Esophagus muscularis mucosa (tissue), 3 donors: ENCODE measurements around the gene MRPL14.

ENCODE experiments used
- POLR2A ChIP-seq: fragments of 450-650 bp; IDR thresholded peaks from one replicate; pipeline ENCODE4 v1.6.1; 2017; ENCODE audit warnings: antibody characterized with exemption, moderate library complexity, mild to moderate bottlenecking, low read depth
- TF ChIP-seq, protein P1 (sequence below), 3 experiments: fragments of 200-600 bp in 2 of 3; fragments of 450-650 bp in 1 of 3; sonication (generic) in 2 of 3; IDR thresholded peaks; one replicate each; pipeline ENCODE4 v1.5.1; 2017 to 2019; ENCODE audit warnings: antibody characterized with exemption in 3 of 3, mild to moderate bottlenecking in 2 of 3, moderate library complexity in 1 of 3

DNA sequence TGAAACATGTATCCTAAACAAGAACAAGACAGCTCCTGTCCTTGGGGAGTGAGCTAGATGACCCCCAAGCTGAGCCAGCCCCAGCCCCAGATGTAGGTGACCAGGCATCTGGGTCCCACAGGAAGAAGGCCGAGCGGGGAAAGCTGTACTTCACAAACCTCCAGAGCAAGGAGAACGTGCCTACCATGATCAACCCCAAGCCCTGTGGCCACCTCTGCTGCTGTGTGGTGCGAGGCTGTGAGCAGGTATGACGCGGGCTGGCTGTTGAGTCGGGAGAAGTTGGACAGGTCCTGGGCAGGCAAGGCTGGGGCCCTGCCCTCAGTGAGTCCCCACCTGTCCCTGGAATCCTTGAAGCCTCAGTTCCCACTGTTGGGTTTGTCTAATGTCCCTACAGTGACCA is 20.0 kb upstream of the MRPL14 start:
- TF ChIP-seq, protein P1, sequence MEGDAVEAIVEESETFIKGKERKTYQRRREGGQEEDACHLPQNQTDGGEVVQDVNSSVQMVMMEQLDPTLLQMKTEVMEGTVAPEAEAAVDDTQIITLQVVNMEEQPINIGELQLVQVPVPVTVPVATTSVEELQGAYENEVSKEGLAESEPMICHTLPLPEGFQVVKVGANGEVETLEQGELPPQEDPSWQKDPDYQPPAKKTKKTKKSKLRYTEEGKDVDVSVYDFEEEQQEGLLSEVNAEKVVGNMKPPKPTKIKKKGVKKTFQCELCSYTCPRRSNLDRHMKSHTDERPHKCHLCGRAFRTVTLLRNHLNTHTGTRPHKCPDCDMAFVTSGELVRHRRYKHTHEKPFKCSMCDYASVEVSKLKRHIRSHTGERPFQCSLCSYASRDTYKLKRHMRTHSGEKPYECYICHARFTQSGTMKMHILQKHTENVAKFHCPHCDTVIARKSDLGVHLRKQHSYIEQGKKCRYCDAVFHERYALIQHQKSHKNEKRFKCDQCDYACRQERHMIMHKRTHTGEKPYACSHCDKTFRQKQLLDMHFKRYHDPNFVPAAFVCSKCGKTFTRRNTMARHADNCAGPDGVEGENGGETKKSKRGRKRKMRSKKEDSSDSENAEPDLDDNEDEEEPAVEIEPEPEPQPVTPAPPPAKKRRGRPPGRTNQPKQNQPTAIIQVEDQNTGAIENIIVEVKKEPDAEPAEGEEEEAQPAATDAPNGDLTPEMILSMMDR (IDR thresholded peaks at IDR 0.05): no peak
- TF ChIP-seq POLR2A: no peak
